ENCODE measurements around the gene SLC51A.

DNA sequence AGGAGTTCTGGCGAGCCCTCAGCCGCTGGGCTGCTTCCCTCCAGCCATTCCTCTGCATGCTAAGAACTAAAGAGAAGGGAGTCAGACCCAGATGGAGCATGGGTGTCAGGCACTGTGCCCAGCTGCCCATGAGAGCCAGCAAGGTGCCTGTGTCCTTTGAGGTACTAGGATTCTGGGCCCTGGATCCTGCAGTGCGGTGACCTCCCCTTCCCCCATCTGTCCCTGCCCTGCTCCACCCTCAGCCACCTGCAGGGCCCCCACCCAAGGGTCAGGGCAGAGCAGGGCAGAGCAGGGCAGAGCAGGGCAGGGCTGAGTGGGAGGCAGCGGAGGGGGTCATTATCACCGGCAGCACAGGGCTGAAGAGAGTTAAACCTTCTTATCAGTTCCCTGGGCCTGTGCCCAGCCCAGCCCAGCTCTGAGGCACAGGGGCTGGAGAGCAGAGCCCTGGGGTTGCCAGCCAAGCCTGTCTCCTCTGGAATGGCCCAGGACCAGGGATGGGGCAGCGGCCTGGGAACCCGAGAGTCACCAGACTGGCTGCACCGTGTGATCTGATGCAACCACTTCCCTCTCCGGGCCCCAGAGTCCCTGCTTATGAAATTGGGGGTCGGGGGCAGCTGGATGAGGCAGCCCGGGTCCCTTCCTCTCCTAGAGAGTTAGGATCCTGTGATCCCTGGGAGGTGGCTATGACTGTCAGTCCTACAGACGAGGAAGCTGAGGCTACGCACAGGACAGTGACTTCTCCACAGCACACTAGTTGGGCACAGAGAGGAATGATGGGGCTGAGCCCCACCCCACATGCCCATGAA, 22.4 kb upstream of the SLC51A start:
- TF ChIP-seq, protein P1, sequence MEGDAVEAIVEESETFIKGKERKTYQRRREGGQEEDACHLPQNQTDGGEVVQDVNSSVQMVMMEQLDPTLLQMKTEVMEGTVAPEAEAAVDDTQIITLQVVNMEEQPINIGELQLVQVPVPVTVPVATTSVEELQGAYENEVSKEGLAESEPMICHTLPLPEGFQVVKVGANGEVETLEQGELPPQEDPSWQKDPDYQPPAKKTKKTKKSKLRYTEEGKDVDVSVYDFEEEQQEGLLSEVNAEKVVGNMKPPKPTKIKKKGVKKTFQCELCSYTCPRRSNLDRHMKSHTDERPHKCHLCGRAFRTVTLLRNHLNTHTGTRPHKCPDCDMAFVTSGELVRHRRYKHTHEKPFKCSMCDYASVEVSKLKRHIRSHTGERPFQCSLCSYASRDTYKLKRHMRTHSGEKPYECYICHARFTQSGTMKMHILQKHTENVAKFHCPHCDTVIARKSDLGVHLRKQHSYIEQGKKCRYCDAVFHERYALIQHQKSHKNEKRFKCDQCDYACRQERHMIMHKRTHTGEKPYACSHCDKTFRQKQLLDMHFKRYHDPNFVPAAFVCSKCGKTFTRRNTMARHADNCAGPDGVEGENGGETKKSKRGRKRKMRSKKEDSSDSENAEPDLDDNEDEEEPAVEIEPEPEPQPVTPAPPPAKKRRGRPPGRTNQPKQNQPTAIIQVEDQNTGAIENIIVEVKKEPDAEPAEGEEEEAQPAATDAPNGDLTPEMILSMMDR (IDR thresholded peaks at IDR 0.05 in 8 of 11, conservative IDR thresholded peaks at IDR 0.05 in 3 of 11), result no peak
- TF ChIP-seq POLR2AphosphoS5 (IDR thresholded peaks at IDR 0.05), result peak in 2 of 3 donors; percentile 11 to 38

Data from spleen (tissue), 7 donors.